Uterus (tissue), 2 donors: ENCODE results near the gene CTCF.
A peak's percentile ranks its signal among the peaks of the same experiment; 100 is the strongest.

Experiments used
- CTCF ChIP-seq, 4 experiments: fragments of 200-600 bp in 2 of 4; fragments of 450-650 bp in 2 of 4; sonication (generic) in 2 of 4; IDR thresholded peaks; one replicate each; pipeline ENCODE4 v1.5.1; 2016 to 2019; ENCODE audit warnings: antibody characterized with exemption in 4 of 4, mild to moderate bottlenecking in 2 of 4, moderate library complexity in 1 of 4
- POLR2A ChIP-seq, 2 donors: fragments of 450-650 bp; IDR thresholded peaks; one replicate each; pipeline ENCODE4 v1.6.1; 2016; ENCODE audit warnings: antibody characterized with exemption in 2 of 2, mild to moderate bottlenecking in 1 of 2, moderate library complexity in 1 of 2

- TF ChIP-seq CTCF (IDR thresholded peaks at IDR 0.05) (peak in 2 of 4 experiments; percentile 6 to 35), POLR2A (IDR thresholded peaks at IDR 0.05) (peak; percentile 75 to 93)
Observed at GRCh38 chr16:67659675-67660563, 97.6 kb downstream of the CTCF start, which contains the start of gene ACD.
